Fibroblast of lung (primary cell): ENCODE results near the gene THRAP3.

Source experiments
- CTCF ChIP-seq, 2 donors: IDR thresholded peaks in 1 of 2; conservative IDR thresholded peaks in 1 of 2; 1 replicate in 1 of 2; 2 replicates in 1 of 2; pipeline ENCODE4 v1.5.1; 2011 to 2012; ENCODE audit warnings: low read length in 2 of 2, control low read depth in 1 of 2, inconsistent platforms in 1 of 2, low read depth in 1 of 2, mild to moderate bottlenecking in 1 of 2
- EZH2 ChIP-seq: IDR thresholded peaks from 2 replicates; pipeline ENCODE4 v1.5.1; 2012; ENCODE audit warnings: low read length, control low read depth, mild to moderate bottlenecking; ENCODE audit errors: missing control alignments

GRCh38 chr1:36211307-36211706 lies 12.9 kb upstream of the THRAP3 start:
- no peak for TF ChIP-seq CTCF (conservative IDR thresholded peaks at IDR 0.05 in 1 of 2, IDR thresholded peaks at IDR 0.05 in 1 of 2; ENCODE audit: low read depth in 1 of 2, low read length in 2 of 2)
- TF ChIP-seq EZH2, result no peak
